Thoracic aorta (tissue), 2 donors: ENCODE measurements around the gene PPP6R3. TPM values are rescaled to one million over a fixed set of nuclear protein-coding genes. Genes with fewer than 3 reads are reported as not detected.

Experiments used
- ATAC-seq: fragments of 150-250 bp; one replicate; pipeline ENCODE4 v1.8.0; 2017; ENCODE audit warnings: low read depth; ENCODE audit not compliant: insufficient number of reproducible peaks, low FRiP score
- DNase-seq: peaks from one replicate; pipeline ENCODE4 v3.0.0-alpha.2; 2020; ENCODE audit warnings: low spot score
- H3K27ac ChIP-seq, 2 donors: fragments of 200-600 bp; sonication (generic); 1 replicate in 1 of 2; 2 replicates in 1 of 2; pipeline ENCODE4 v1.5.1; 2016; ENCODE audit warnings: mild to moderate bottlenecking in 2 of 2, moderate library complexity in 2 of 2
- H3K27me3 ChIP-seq: fragments of 200-600 bp; sonication (generic); replicated peaks from 2 replicates; pipeline ENCODE4 v1.6.0; 2016; ENCODE audit warnings: mild to moderate bottlenecking; ENCODE audit not compliant: insufficient read depth
- H3K36me3 ChIP-seq: fragments of 200-600 bp; sonication (generic); one replicate; pipeline ENCODE4 v1.5.1; 2016
- H3K4me1 ChIP-seq, 2 donors: fragments of 200-600 bp; sonication (generic); 1 replicate in 1 of 2; 2 replicates in 1 of 2; pipeline versions ENCODE4 v1.5.1 to v1.6.0; 2016; ENCODE audit warnings: low read depth in 2 of 2, mild to moderate bottlenecking in 1 of 2; ENCODE audit not compliant: control insufficient read depth in 1 of 2
- H3K4me3 ChIP-seq: fragments of 200-600 bp; sonication (generic); 2 replicates; pipeline ENCODE4 v1.5.1; 2016; ENCODE audit warnings: mild to moderate bottlenecking
- H3K9me3 ChIP-seq: fragments of 200-600 bp; sonication (generic); 2 replicates; pipeline ENCODE4 v1.5.1; 2016
- CTCF ChIP-seq: fragments of 200-600 bp; sonication (generic); IDR thresholded peaks from one replicate; pipeline ENCODE4 v1.5.1; 2019; ENCODE audit warnings: antibody characterized with exemption
- total RNA-seq, 2 donors: library from RNA; depleted of rRNA; stranded (reverse); fragments of >200 nt; gene quantifications; one replicate each; pipeline versions ENCODE4 v1.1.0 to v1.2.3, GENCODE V29; 2016

PPP6R3 gene
- total RNA-seq, 2 donors from 2014 or later: 75.4 to 166 TPM

- Histone ChIP-seq H3K4me3 (no peak overlapping the region), H3K36me3 (peaks cover 61% of the 10 kb centered on the region), H3K4me1 (no peaks in the 10 kb centered on the region), H3K9me3 (no peaks in the 10 kb centered on the region), H3K27me3 (no peaks in the 10 kb centered on the region), H3K27ac (no peak overlapping the region)
- no peak for DNase-seq
- TF ChIP-seq CTCF: no peak
- no peak for ATAC-seq
Observed at GRCh38 chr11:68414496-68415221, 45.9 kb upstream of the PPP6R3 start.

- no peak for TF ChIP-seq CTCF
- no peak overlapping the region for H3K4me3 ChIP-seq
- no peaks in the 10 kb centered on the region for H3K27me3 ChIP-seq
- no peaks in the 10 kb centered on the region for H3K4me1 ChIP-seq
- H3K27ac ChIP-seq: no peak overlapping the region
- ATAC-seq (no peak), DNase-seq (no peak)
- no peaks in the 10 kb centered on the region for H3K9me3 ChIP-seq
- H3K36me3 ChIP-seq: peaks cover 51% of the 10 kb centered on the region
Observed at GRCh38 chr11:68416070-68416578, 44.4 kb upstream of the PPP6R3 start.

- Histone ChIP-seq H3K4me3 (no peak overlapping the region), H3K4me1 (no peaks in the 10 kb centered on the region), H3K27me3 (no peaks in the 10 kb centered on the region), H3K27ac (no peak overlapping the region), H3K36me3 (peaks cover 30% of the 10 kb centered on the region), H3K9me3 (no peaks in the 10 kb centered on the region)
- TF ChIP-seq CTCF: no peak
- DNase-seq (no peak), ATAC-seq (no peak)
Observed at GRCh38 chr11:68418648-68419047, 41.9 kb upstream of the PPP6R3 start.

GRCh38 chr11:68420171-68420570 lies 40.4 kb upstream of the PPP6R3 start:
- H3K36me3 ChIP-seq: peaks cover 32% of the 10 kb centered on the region
- DNase-seq: no peak
- TF ChIP-seq CTCF: no peak
- no peak for ATAC-seq
- H3K4me3 ChIP-seq: no peak overlapping the region
- no peaks in the 10 kb centered on the region for H3K27me3 ChIP-seq
- no peaks in the 10 kb centered on the region for H3K4me1 ChIP-seq
- H3K27ac ChIP-seq: no peak overlapping the region
- H3K9me3 ChIP-seq: no peaks in the 10 kb centered on the region

GRCh38 chr11:68423481-68423880 lies 37.1 kb upstream of the PPP6R3 start:
- Histone ChIP-seq H3K9me3 (no peaks in the 10 kb centered on the region), H3K4me1 (no peaks in the 10 kb centered on the region), H3K27me3 (no peaks in the 10 kb centered on the region), H3K36me3 (peaks cover 45% of the 10 kb centered on the region), H3K27ac (no peak overlapping the region), H3K4me3 (no peak overlapping the region)
- no peak for TF ChIP-seq CTCF
- DNase-seq (no peak), ATAC-seq (no peak)
